SK-N-SH (cell line): Measurements from ENCODE around the gene SPATA20.

Source experiments
- CHD2 ChIP-seq: fragments of 150-350 bp; IDR thresholded peaks from 2 replicates; pipeline ENCODE4 v1.6.1; 2018; ENCODE audit warnings: low read length; ENCODE audit not compliant: partially characterized antibody
- CTCF ChIP-seq: fragments of 200-600 bp; sonication (generic); IDR thresholded peaks from 2 replicates; pipeline ENCODE4 v1.6.1; 2017; ENCODE audit warnings: antibody characterized with exemption, mild to moderate bottlenecking, moderate library complexity
- EP300 ChIP-seq, 2 experiments: IDR thresholded peaks; 2 replicates each; pipeline versions ENCODE4 v1.4.0 to v1.6.1; 2012; ENCODE audit warnings: borderline replicate concordance in 1 of 2, low read depth in 1 of 2, low read length in 1 of 2
- RCOR1 ChIP-seq: fragments of 150-350 bp; IDR thresholded peaks from 2 replicates; pipeline ENCODE4 v1.6.1; 2017; ENCODE audit warnings: antibody characterized with exemption, low read length
- RFX5 ChIP-seq: IDR thresholded peaks from 2 replicates; pipeline ENCODE4 v1.6.1; 2012; ENCODE audit warnings: mild to moderate bottlenecking, improper control_type of control experiment, low read length

DNA sequence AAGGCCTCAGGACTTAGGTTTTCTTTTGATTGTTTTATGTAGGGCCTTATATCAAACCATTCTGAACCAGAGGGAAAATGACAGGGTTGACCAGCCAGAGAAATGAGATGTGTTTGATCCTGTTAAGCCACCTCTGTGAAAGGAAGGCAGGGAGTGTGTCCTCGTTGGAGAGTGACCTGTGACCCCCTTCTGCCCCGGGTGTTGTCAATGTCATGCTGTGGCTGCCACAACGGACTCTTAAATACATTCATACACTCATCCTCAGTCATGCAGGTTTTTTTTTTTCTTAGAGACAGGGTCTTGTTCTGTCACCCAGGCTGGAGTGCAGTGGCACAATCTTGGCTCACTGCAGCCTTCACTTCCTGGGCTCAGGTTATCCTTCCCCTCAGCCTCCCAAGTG is 32.6 kb upstream of the SPATA20 start:
- TF ChIP-seq EP300 (IDR thresholded peaks at IDR 0.05; ENCODE audit: borderline replicate concordance in 1 of 2, low read depth in 1 of 2, low read length in 1 of 2) (no peak), CTCF (no peak), RCOR1 (no peak), CHD2 (no peak), RFX5 (no peak)
